Measurements from ENCODE around the gene CST7. TPM values are rescaled to one million over a fixed set of nuclear protein-coding genes. Genes with fewer than 3 reads are reported as not detected.

Gene CST7
- polyA plus RNA-seq, 4 donors = 0.39 to 0.65 (median 0.49) TPM

DNA sequence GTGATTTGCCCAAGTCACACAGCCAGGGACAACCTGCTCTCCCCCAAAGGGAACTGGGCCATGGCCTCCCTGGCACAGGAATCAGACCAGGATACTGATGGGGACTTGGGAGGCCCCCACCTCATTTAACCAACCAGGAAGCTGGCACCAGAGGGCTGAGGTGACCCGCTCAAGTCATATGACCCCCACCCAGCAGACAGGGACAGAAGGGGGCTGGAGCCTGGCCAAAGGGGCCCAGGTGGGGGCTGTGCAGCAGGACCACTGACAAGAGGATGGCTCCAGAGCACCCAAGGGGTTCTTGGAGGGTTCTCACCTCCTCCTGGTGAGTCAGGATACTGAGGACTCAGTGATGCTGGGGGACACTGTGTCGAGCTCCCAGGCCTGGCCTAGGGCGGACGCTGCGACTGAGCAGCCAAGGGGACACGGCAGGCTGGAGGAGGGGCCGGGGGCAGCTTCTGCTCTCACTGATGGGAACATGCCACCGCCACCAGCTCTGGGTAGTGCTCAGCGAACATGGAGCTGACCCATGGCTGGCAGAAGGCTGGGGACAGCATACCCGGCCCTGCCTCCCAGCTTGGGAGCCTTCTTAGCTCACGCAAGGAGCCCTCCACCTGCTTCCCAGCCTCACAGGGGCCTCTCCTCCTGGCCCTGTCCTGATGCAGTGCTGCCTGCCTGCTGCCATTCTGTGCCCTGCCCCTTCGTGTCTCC is 1.2 kb downstream of the CST7 start:
- no peak for DNase-seq (ENCODE audit: low read depth in 4 of 4, low spot score in 2 of 4)

DNA sequence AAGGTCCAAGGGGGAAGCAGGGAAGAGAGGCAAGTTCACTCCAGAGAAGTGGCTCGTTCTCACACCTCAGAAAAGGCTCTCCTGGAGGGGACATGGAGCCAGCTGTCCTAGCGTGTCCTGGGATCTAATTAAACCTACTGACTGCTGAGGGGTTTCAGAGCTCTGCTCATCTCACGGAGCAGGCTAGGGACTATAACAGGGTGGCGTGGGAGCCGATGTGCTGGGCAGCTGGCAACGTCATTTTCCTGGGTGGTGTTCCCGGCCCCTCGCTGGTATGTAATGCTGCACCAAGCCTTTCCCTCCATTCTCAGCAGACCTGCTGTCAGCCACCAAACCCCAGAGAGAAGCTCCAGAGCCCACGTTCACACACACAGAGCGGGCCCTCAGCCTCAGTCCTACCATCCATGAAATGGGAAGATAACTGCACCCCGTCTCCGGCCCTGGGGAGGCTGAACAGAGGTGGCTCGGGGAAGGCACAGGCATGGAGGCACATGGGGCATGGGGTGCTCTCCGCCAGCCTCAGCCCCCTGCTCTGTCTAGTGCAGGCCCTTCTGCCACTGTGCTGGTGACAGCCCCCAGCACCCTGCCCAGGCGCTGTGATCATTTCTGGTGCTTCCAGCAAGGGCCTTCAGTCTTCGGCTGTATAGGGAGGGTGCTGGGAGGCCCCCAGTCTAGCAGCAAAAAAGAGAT is 1.9 kb downstream of the CST7 start:
- no peak for DNase-seq (ENCODE audit: low read depth in 4 of 4, low spot score in 2 of 4)

DNA sequence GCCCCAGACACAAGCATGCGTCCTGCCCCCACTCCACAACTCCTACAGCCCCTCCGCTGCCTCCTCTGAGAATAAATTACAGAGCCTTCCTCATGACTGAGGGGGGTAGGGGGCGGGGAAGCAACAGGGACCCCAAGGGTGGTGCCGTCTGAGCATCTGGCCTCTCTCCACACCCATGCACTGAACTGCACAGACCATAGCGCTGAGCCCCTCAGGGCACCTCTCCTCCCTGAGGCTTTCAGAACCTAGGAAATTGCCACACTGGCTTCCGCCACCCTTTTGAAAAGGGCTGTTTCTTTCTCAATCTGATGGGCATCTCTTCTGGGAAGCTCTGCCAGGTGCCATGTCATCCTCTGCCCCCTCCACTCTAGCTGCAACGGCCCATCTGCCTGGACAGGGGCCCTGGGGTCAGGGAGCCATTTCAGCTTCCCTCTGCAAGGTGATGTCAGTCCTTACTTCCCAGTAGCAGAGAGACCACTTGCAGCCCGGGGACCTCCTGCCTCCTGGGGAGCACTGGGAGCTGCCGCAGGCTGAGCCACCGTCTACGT is 2.5 kb downstream of the CST7 start:
- DNase-seq (ENCODE audit: low read depth in 4 of 4, low spot score in 2 of 4) = no peak

DNA sequence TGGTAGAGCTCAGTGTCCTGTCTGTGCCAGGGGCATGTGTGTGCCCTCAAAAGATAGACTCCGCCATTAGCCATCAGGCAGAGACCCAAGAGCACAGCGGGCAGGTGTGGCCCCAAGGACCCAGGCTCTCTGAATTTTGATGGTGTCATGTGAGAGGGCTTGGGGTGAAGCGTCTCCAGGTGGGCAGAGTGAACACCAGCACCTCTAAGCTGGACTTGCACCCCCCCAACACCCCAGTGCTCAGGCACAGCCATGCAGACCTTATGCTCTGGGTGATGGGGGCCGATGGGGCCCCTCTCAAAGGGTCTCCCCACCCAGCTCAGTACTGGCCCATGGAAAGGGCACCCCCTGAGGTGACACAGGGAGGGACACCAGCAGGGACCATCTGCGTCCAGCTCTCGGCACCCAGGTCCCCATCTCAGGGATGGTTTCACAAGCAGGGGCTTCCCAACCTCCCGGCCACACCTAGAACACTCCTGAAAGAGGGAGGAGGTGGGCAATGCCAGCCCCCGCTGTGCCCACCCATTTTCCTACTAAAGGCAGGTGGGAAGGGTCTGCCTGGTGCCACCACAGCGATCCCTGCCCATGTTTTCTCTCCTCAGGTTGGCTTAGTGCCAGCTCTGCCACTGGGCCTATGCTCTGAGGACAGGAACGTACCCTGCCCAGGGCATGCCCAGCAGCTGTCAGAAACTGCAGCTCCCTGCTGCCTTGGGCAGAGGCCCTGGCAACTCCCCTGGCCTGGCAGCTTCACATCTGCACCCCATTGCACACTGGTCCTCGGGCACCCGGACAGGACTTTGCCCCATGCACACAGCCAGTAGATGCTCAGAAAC is 3.5 kb downstream of the CST7 start:
- DNase-seq (ENCODE audit: low read depth in 4 of 4, low spot score in 2 of 4) = no peak

DNA sequence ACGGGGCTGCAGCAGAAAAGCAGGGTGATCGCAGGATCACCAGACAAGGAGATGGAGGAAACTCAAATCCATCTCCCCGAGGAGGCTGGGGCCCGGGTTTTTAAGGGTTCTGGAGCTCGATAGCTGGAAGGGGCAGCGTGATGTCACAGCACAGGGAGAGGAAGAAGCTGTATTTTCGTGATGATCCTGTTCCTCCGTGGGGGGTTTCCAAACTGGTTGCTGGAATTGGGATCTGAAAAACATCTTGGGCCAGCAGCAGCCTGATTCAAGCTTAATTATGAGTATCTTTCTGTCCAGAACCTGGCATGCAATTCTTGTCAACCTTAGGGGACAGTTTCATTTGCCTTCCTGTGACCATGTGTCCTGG is 4.1 kb downstream of the CST7 start:
- DNase-seq (ENCODE audit: low read depth in 4 of 4, low spot score in 2 of 4) = no peak

DNA sequence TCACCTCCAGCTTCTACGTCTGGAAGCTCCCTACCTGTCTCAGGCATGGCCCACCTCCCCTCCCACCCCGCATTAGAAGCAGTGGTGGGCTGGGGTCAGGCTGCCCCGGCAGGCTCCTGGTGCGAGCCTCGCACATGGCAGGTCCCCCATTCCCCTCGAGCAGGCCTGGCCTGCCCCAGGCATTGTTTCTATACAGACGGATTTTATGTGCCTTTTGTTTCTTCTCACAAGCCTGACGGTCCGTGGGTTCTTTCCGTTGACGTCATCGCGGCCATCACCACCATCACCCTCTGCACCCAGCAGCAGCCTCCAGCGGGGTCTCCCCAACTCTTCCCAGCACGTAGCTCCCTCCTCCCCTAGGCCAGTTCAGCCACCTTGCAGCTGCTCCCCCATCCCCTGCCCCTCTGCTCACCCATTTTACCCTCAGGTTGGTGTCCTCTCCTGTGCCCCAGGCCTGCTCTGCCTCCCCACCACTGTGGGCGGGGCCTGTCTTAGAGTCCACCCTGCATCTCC is 4.6 kb downstream of the CST7 start:
- DNase-seq (ENCODE audit: low read depth in 4 of 4, low spot score in 2 of 4) = no peak

DNA sequence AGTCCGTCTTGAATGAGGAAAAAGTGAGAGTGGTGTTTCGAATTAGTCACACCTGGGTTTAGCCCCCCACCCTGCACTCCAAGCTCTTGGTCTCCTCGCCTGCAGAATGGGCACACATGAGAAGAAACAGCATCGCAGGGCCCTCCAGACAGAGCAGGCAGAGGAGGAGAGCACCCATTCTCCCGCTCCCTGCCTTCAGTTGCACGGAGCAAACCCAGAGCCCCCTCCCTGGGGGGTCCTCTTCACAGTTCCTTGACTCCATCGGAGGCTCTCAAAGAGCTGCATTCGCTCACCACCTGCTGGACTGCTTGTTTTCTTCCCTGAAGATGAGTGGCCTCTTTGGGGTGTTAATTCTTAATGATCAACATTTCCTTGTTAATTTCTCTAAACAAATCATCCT is 5.1 kb downstream of the CST7 start:
- no peak for DNase-seq (ENCODE audit: low read depth in 4 of 4, low spot score in 2 of 4)

DNA sequence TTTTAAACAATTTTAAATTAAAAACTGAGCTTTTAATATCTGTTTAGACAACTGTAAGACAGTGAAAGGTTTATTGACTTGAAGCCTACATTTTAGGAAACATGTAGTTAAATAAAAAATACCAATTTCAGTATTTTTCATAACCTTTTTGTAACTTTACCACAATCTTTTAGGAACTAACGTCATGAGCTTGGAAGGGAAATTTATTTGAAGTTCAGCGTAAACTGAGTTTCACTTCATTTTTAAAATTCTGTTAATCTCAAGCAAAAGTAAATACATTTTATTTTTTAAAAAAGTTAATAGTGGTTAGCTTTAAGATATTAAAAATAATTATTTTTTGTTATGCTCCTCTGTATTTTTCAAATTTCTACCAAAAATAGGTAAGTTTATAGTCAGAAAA is 5.5 kb downstream of the CST7 start:
- no peak for DNase-seq (ENCODE audit: low read depth in 4 of 4, low spot score in 2 of 4)

DNA sequence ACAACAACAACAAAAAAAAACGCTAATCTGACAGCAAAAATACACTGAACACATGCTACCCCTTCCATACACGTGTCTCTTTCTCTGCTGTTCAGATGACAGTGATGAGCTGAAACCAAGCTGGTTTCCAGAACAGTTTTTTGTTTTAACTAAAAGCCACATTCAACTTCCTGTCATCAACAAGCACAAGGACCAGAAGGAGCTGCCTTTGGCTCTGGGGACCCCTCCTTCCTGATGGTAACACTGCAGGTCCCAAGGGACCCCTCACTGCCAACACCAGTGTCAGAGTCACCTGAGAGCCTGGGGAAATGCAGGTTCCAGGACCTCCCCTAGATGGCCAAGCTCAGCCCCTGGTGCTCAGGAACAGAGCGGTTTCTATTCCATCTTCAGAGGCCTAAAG is 6.0 kb downstream of the CST7 start:
- DNase-seq (ENCODE audit: low read depth in 4 of 4, low spot score in 2 of 4) = no peak

DNA sequence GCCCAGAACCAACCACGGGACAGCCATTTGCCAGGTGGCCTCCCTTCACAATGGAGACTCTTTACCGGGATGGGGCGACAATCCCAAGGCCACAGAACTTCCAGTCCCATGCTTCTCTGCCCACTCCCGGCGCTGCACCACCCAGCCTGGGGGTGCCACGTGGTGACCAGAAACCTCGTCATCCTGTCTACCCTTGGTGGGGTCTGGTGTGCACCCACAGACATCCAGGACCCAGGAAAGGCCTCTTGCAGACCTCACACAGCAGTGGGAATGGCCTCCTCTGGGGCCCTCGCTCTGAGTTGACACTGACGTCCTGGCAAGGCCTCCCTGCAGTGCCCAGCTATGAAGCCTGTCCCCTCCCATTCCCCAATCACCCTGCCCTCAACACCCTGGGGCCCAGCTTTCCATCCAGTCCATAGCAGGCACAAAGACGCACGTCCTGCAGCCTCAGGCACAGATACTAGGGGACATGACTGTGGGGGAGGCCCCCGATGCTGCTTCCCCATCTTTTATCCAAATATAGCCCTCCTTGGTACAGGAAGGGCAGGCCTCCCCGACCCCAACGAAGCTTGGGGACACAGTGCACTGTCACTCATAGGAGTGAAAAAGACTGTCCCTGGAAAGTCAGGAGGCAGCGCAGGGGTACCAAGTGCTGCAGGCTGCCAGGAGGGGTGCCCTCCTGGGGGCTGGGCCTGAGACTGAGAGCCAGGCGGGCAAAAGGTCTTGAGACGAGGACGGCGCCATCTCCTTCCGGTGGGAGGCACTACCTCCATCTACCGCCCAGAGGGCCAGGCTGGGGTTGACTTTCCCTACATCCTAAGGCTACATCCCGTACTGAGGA is 7.2 kb downstream of the CST7 start:
- DNase-seq (ENCODE audit: low read depth in 4 of 4, low spot score in 2 of 4) = no peak

DNA sequence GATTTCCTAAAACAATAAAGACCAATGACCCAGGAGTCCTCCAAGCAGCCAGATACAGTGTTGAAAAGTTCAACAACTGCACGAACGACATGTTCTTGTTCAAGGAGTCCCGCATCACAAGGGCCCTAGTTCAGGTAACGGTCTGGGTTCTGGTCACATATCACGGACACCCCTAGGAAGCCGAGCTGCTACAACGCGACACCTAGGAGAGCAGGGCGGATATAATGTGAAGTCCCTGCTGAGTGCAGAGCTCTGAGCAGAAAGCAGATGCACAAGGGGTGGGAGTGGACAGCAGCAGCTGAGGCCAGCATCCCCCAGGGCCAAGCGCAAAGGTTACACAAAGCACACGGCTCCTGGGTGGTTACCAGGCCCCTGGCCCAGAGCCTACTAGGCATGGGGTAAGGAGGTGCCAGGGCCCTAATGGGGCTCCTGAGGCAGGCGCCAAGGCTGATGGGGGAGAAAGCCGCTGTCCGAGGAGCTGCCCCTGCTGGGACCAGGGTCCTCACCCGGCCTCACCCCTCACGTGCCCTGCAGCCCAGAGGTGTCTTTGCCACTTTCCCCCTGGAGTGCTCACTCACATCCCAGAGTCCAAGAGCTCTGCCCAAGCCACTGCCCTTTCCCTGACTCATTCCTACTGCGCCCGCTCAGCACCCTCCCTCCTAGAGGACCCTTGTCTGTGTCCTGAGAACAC is 8.4 kb downstream of the CST7 start:
- no peak for DNase-seq (ENCODE audit: low read depth in 4 of 4, low spot score in 2 of 4)

DNA sequence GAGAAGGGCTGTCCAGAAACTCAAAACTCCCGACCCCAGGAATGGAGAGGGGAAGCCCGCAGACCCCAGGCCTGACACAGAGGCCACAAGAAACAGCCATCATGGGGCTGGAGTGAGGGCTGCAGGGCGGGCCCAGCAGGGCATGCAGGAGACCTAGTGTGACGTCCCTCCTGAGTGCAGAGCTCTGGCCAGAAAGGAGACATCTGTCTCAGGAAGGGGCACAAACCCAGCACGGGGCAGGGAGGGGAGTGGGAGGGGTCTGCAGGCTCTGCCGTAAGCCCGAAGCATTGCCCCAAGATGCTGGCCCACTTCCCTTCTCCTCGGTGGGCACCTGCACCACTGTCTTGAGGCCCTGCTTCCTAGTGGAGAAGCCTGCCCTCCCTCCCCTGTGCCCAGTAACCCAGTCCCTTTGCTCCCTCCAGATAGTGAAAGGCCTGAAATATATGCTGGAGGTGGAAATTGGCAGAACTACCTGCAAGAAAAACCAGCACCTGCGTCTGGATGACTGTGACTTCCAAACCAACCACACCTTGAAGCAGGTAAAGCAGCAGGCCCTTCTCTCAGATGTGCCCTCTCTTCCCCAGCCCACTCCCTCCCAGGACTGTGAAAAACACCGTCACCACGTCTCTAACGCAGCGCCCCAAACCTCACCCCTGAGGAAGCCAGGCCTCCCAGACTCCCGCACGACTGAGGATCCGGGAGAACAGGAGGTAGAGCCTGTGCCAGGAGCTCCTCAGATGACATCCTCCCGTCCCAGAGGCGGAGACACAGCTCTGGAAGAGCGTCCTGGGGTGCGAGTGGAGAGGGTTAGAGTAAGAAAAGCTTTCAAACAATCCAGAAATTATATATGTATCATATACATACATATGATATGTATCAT is 9.7 kb downstream of the CST7 start:
- DNase-seq (ENCODE audit: low read depth in 4 of 4, low spot score in 2 of 4) = no peak

DNA sequence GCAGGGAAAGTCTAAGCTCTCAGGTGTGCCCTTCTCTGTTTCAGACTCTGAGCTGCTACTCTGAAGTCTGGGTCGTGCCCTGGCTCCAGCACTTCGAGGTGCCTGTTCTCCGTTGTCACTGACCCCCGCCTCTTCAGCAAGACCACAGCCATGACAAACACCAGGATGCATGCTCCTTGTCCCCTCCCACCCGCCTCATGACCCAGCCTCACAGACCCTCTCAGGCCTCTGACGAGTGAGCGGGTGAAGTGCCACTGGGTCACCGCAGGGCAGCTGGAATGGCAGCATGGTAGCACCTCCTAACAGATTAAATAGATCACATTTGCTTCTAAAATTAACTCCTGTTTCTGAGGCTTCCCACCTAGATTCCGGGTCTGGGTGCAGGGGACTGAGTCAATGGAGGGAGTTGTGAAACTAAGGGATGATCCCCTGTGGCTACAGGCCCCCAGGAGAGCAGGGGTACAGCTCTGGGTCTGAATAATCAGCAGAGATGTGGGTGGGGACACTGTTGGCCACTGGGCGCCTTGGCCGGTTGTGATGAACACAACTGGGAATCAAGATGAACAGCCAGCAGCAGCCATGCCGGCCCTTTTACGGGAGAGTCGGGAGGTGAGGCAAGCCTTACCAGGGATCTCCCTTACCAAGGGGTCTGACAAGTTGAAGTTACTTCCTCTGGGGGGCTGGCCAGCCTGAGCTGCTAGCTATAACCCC is 10.7 kb downstream of the CST7 start:
- no peak for DNase-seq (ENCODE audit: low read depth in 4 of 4, low spot score in 2 of 4)

DNA sequence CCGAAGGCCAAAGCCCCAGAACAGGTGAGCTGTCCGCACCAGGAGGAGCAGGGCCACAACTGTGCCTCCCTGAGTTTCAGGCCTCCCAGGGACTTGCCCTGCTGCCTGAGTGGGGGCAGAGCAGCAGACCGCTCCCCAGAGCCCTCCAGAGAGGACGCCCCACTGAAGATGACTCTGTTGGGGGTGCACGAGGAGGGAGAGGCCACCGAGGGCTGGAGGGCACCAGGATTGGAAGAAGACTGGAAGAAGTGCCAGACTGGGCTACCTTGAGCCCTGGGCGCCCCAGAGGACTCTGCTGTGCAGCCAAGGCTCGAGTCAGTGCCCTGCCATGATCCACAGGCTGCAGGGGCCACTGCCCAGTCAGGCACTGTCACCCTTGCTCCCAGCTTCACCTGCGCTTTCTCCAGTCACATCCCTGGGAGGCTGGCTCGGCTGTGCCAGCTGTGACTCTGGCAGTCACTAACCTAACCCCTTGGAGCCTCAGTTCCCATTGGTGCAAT is 11.3 kb downstream of the CST7 start:
- no peak for DNase-seq (ENCODE audit: low read depth in 4 of 4, low spot score in 2 of 4)

DNA sequence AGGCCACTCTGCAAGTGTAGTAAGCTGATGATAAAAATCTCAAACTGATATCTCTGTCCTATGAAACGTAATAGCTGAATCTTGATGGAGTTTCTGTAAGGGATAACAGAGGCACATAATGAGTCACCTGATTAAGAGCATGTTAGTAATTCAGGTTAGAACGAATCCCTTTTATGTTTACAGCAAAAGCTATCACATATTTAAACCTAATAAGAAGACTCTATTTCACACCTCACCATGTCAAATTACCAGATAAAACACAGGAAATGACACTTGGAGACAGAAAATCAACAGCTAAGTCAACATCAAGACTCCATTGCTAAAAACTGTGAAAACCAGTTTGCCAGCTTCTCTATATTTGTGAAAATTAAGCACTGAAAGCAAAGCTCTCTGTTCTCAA is 11.8 kb downstream of the CST7 start:
- no peak for DNase-seq (ENCODE audit: low read depth in 4 of 4, low spot score in 2 of 4)

DNA sequence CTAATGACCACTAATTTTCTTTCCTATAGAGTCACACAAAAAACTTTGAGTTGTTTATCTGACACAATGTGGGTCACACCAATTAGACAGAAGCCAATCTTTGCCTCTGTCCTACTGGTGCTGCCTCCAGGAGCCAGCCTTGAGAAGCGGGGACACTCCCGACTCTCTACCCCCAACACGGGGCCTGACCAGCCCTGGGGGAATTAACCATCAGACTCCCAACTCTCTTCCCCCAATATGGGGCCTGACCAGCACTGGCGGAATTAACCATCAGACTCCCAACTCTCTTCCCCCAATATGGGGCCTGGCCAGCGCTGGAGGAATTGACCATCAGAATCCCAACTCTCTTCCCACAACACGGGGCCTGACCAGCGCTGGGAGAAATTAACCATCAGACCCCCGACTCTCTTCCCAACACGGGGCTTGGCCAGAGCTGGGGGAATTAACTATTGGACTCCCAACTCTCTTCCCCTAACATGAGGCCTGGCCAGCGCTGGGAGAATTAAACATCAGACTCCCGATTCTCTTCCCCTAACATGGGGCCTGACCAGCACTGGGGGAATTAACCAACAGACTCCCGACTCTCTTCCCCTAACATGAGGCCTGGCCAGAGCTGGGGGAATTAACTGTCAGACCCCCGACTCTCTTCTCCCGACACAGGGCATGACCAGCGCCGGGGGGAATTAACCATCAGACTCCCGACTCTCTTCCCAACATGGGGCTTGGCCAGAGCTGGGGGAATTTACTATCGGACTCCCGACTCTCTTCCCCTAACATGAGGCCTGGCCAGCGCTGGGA is 12.5 kb downstream of the CST7 start:
- DNase-seq (ENCODE audit: low read depth in 4 of 4, low spot score in 2 of 4) = no peak

DNA sequence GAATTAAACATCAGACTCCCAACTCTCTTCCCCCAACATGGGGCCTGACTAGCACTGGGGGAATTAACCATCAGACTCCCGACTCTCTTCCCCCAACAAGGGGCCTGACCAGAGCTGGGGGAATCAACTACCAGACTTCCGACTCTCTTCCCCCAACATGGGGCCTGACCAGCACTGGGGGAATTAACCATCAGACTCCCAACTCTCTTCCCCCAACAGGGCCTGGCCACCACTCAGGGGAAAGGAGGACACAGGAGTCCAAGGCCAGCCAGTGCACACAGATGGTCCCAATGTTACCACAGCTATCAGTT is 13.1 kb downstream of the CST7 start:
- no peak for DNase-seq (ENCODE audit: low read depth in 4 of 4, low spot score in 2 of 4)
